HepG2 (cell line): Measurements from ENCODE around the gene TMEFF1. TPM values are rescaled to one million over a fixed set of nuclear protein-coding genes. Genes with fewer than 3 reads are reported as not detected.

Experiments used
- ATAC-seq: fragments of 200-7000 bp; cut with Tn5 transposase; 3 replicates; pipeline ENCODE4 v1.9.1; 2020; ENCODE audit warnings: mild to moderate bottlenecking, moderate library complexity
- BruUV-seq: library from RNA; stranded (reverse); fragments of 400-500 nt; replicated peaks from 2 replicates; lab custom pipeline; 2021; lab: Mats Ljungman, UMichigan
- CTCF ChIA-PET: fragments of 300-600 bp; formaldehyde crosslinking; extraction: SDS; loops from one replicate; lab custom pipeline; 2021; ENCODE audit warnings: low total read pairs, inconsistent platforms, low intra/inter-chr PET ratio; lab: Yijun Ruan, JAX
- POLR2A ChIA-PET: fragments of 350-600 bp; sonication (Branson Sonifier 250); formaldehyde crosslinking; loops from one replicate; lab custom pipeline; 2020; ENCODE audit warnings: antibody characterized with exemption, inconsistent platforms; lab: Yijun Ruan, JAX
- DNase-seq: peaks from one replicate; pipeline ENCODE4 v3.0.0-alpha.2; 2015; ENCODE audit warnings: low spot score
- FAIRE-seq: peaks from 3 replicates; lab custom pipeline; 2011; peaks lifted over from hg19 to GRCh38; lab: Jason Lieb, UNC
- H2AFZ ChIP-seq: one replicate; pipeline ENCODE4 v1.6.1; 2011; ENCODE audit warnings: low read length, inconsistent platforms
- H3K27ac ChIP-seq: fragments of 300-600 bp; 3 replicates; pipeline ENCODE4 v1.8.0; 2011; ENCODE audit warnings: mixed run types, mild to moderate bottlenecking, mixed read lengths, low read length, inconsistent platforms; ENCODE audit not compliant: insufficient read depth; ENCODE audit errors: extremely low read length
- H3K27me3 ChIP-seq, 2 experiments: fragments of 200-600 bp in 1 of 2; 2 replicates in 1 of 2; 3 replicates in 1 of 2; pipeline versions ENCODE4 v1.6.0 to v1.8.0; 2011; ENCODE audit warnings: low read length in 2 of 2, mild to moderate bottlenecking in 2 of 2, moderate library complexity in 2 of 2, inconsistent platforms in 1 of 2; ENCODE audit not compliant: insufficient read depth in 2 of 2, control insufficient read depth in 1 of 2
- H3K36me3 ChIP-seq, 2 experiments: fragments of 200-600 bp in 1 of 2; replicated peaks in 1 of 2; 2 replicates in 1 of 2; 3 replicates in 1 of 2; pipeline versions ENCODE4 v1.5.1 to v1.8.0; 2011; ENCODE audit warnings: low read length in 2 of 2, inconsistent platforms in 1 of 2; ENCODE audit not compliant: insufficient read depth in 2 of 2, control insufficient read depth in 1 of 2
- H3K4me1 ChIP-seq: 2 replicates; pipeline ENCODE4 v1.5.1; 2012; ENCODE audit warnings: low read length, inconsistent platforms; ENCODE audit not compliant: insufficient read depth
- H3K4me2 ChIP-seq: 2 replicates; pipeline ENCODE4 v1.6.0; 2011; ENCODE audit warnings: low read depth, low read length, inconsistent platforms
- H3K4me3 ChIP-seq, 3 experiments: fragments of 200-600 bp in 1 of 3; sonication (generic), shearing (Covaris generic) in 1 of 3; replicated peaks in 1 of 3; 2 replicates each; pipeline ENCODE4 v1.5.1; 2011 to 2016; ENCODE audit warnings: low read length in 3 of 3, inconsistent platforms in 2 of 3, low read depth in 2 of 3, mild to moderate bottlenecking in 2 of 3, control low read depth in 1 of 3, mixed read lengths in 1 of 3; ENCODE audit not compliant: insufficient read depth in 1 of 3
- H3K79me2 ChIP-seq: one replicate; pipeline ENCODE4 v1.6.1; 2011; ENCODE audit warnings: low read length, inconsistent platforms; ENCODE audit not compliant: insufficient read depth
- H3K9ac ChIP-seq: 2 replicates; pipeline ENCODE4 v1.6.0; 2011; ENCODE audit warnings: mild to moderate bottlenecking, low read depth, low read length, inconsistent platforms; ENCODE audit not compliant: insufficient read depth
- H3K9me3 ChIP-seq: 2 replicates; pipeline ENCODE4 v1.5.1; 2012; ENCODE audit warnings: mild to moderate bottlenecking, low read length
- H4K20me1 ChIP-seq: 2 replicates; pipeline ENCODE4 v1.6.0; 2011; ENCODE audit warnings: inconsistent platforms, mild to moderate bottlenecking, low read length, moderate library complexity; ENCODE audit not compliant: insufficient read depth
- FOXP4 ChIP-seq: sonication (generic); formaldehyde crosslinking; IDR thresholded peaks from 2 replicates; pipeline ENCODE4 v1.4.0; 2020; ENCODE audit warnings: missing genetic modification reagents
- HOXA9 ChIP-seq: sonication (generic); formaldehyde crosslinking; IDR thresholded peaks from 2 replicates; pipeline ENCODE4 v1.8.1; 2022; ENCODE audit warnings: missing genetic modification reagents, mild to moderate bottlenecking, moderate library complexity, borderline replicate concordance
- IKZF1 ChIP-seq: fragments of 450-650 bp; IDR thresholded peaks from 2 replicates; pipeline ENCODE4 v1.7.1; 2016
- ISL2 ChIP-seq: sonication (generic); formaldehyde crosslinking; IDR thresholded peaks from 2 replicates; pipeline ENCODE4 v1.5.0; 2020; ENCODE audit warnings: missing genetic modification reagents
- MAFF ChIP-seq: IDR thresholded peaks from 2 replicates; pipeline ENCODE4 v1.6.1; 2011; ENCODE audit warnings: low read depth, low read length, improper control_type of control experiment
- MAFK ChIP-seq, 2 experiments: IDR thresholded peaks in 1 of 2; conservative IDR thresholded peaks in 1 of 2; 2 replicates each; pipeline ENCODE4 v1.6.1; 2011; ENCODE audit warnings: improper control_type of control experiment in 2 of 2, low read length in 2 of 2
- MLXIP ChIP-seq: sonication (generic); formaldehyde crosslinking; IDR thresholded peaks from 2 replicates; pipeline ENCODE4 v1.9.0; 2021; ENCODE audit warnings: missing genetic modification reagents, borderline replicate concordance
- MYPOP ChIP-seq: sonication (generic); formaldehyde crosslinking; IDR thresholded peaks from 2 replicates; pipeline ENCODE4 v1.8.1; 2023; ENCODE audit warnings: mild to moderate bottlenecking, moderate library complexity, missing genetic modification reagents
- RAD51 ChIP-seq: fragments of 450-650 bp; IDR thresholded peaks from 2 replicates; pipeline ENCODE4 v1.6.1; 2016; ENCODE audit warnings: borderline replicate concordance
- REL ChIP-seq: sonication (generic); formaldehyde crosslinking; conservative IDR thresholded peaks from 2 replicates; pipeline ENCODE4 v1.8.0; 2022; ENCODE audit warnings: mild to moderate bottlenecking, missing genetic modification reagents, moderate library complexity
- RFX3 ChIP-seq: IDR thresholded peaks from 2 replicates; pipeline ENCODE4 v1.6.1; 2016; ENCODE audit warnings: missing biosample characterization, missing genetic modification reagents
- SETDB1 ChIP-seq: sonication (generic); formaldehyde crosslinking; IDR thresholded peaks from 2 replicates; pipeline ENCODE4 v1.5.1; 2020; ENCODE audit warnings: missing genetic modification reagents, mild to moderate bottlenecking, borderline replicate concordance
- TRAFD1 ChIP-seq: sonication (generic); formaldehyde crosslinking; IDR thresholded peaks from 2 replicates; pipeline ENCODE4 v1.5.1; 2020; ENCODE audit warnings: missing genetic modification reagents, mild to moderate bottlenecking, borderline replicate concordance
- YEATS4 ChIP-seq: sonication (generic); formaldehyde crosslinking; IDR thresholded peaks from 2 replicates; pipeline ENCODE4 v1.4.0; 2020; ENCODE audit warnings: missing genetic modification reagents, borderline replicate concordance
- ZFP36L2 ChIP-seq: sonication (generic); formaldehyde crosslinking; IDR thresholded peaks from 2 replicates; pipeline ENCODE4 v1.4.0; 2020; ENCODE audit warnings: missing genetic modification reagents
- ZNF101 ChIP-seq: sonication (generic); formaldehyde crosslinking; IDR thresholded peaks from 2 replicates; pipeline ENCODE4 v1.4.0; 2020; ENCODE audit warnings: mild to moderate bottlenecking, low read depth, missing genetic modification reagents, borderline replicate concordance
- WGBS: methylation state at CpG from one replicate; pipeline ENCODE4 v1.1.6; 2017; ENCODE audit warnings: low lambda C conversion rate; 5-methylcytosine and 5-hydroxymethylcytosine counted together
- in situ Hi-C: cut with HindIII; loops from 2 replicates; pipeline ENCODE4 v1.10.0; 2017; ENCODE audit warnings: low pct_unique_long_range_greater_than_20kb; ENCODE audit not compliant: extremely low pct_ligation_motif_present
- intact Hi-C: fragments of 100-400 bp; cut with micrococcal nuclease; formaldehyde crosslinking; loops from one replicate; pipeline ENCODE4 v1.10.0; 2022; ENCODE audit not compliant: unreplicated experiment
- polyA plus RNA-seq, 8 experiments: library from polyadenylated mRNA; depleted of rRNA in 3 of 8; stranded (reverse) in 7 of 8; unstranded in 1 of 8; fragments of >200 nt; fragmentation: Illumina TruSeq in 4 of 8; extraction: Trizol in 4 of 8; gene quantifications; 2 replicates each; pipeline versions ENCODE4 v1.2.1 to v1.2.3, GENCODE V29; 2011 to 2016; ENCODE audit warnings: low read depth in 4 of 8, missing spikeins in 1 of 8, mixed read lengths in 1 of 8; ENCODE audit not compliant: insufficient read depth in 1 of 8
- total RNA-seq, 5 experiments: library from RNA; depleted of rRNA; stranded (reverse); fragments of >200 nt; fragmentation: Illumina TruSeq; extraction: Trizol; gene quantifications; 2 replicates each; pipeline ENCODE4 v1.2.3, GENCODE V29; 2016; ENCODE audit warnings: low read depth in 1 of 5

Gene TMEFF1
- total and polyA plus RNA-seq, 2 of the 13 experiments (the other 11 are each of a cell fraction or from before 2014, with no cell fraction given) = 0.87 to 1.9 TPM

GRCh38 chr9:100488177-100488576 lies 15.2 kb downstream of the TMEFF1 start:
- Histone ChIP-seq H3K4me3 (no peak overlapping the region), H3K9me3 (no peaks in the 10 kb centered on the region), H3K4me1 (peaks cover 10% of the 10 kb centered on the region), H3K4me2 (no peak overlapping the region), H3K27ac (no peak overlapping the region), H3K27me3 (no peaks in the 10 kb centered on the region), H3K79me2 (no peaks in the 10 kb centered on the region), H4K20me1 (no peaks in the 10 kb centered on the region), H3K9ac (no peak overlapping the region), H2AFZ (no peak overlapping the region), H3K36me3 (no peaks in the 10 kb centered on the region)
- intact Hi-C loops (no loop called here), in situ Hi-C loops (no loop called here)
- ATAC-seq = no peak
- 81% methylated on average over 1 of the region's 1 CpG for WGBS
- TF ChIP-seq MAFK (conservative IDR thresholded peaks at IDR 0.05 in 1 of 2, IDR thresholded peaks at IDR 0.05 in 1 of 2; ENCODE audit: low read length in 2 of 2) = peak; percentile 61 to 82
- TF ChIP-seq ZFP36L2 (CRISPR knock-in tag) = no peak
- no peak for TF ChIP-seq SETDB1 (CRISPR knock-in tag)
- TF ChIP-seq RAD51 = no peak
- no peak for TF ChIP-seq FOXP4 (CRISPR knock-in tag)
- no peak for TF ChIP-seq YEATS4
- TF ChIP-seq ISL2 = no peak
- no peak for TF ChIP-seq IKZF1
- TF ChIP-seq REL (CRISPR knock-in tag) = no peak
- no peak for TF ChIP-seq ZNF101
- TF ChIP-seq MLXIP (CRISPR knock-in tag) = no peak
- TF ChIP-seq HOXA9 (CRISPR knock-in tag) = no peak
- TF ChIP-seq RFX3 (CRISPR knock-in tag) = no peak
- TF ChIP-seq TRAFD1 (CRISPR knock-in tag) = no peak
- peak; percentile 63 for TF ChIP-seq MAFF
- no peak for TF ChIP-seq MYPOP
- FAIRE-seq = no peak
- ChIA-PET POLR2A (no interaction called here), CTCF (no interaction called here)
- BruUV-seq = no TSS peak
- no peak for DNase-seq
